Heart right ventricle (tissue), 16 donors: ENCODE data around the gene IYD. TPM values are rescaled to one million over a fixed set of nuclear protein-coding genes. Genes with fewer than 3 reads are reported as not detected.

Source experiments
- ATAC-seq, 8 donors: fragments of 200-7000 bp; cut with Tn5 transposase; one replicate each; pipeline ENCODE4 v1.9.1; 2020; ENCODE audit warnings: mild to moderate bottlenecking in 8 of 8, moderate library complexity in 8 of 8, moderate number of reproducible peaks in 1 of 8
- DNase-seq, 2 donors: peaks; one replicate each; pipeline ENCODE4 v3.0.0-alpha.2; 2020
- H3K27ac ChIP-seq, 10 donors: fragments of 200-600 bp; sonication (generic) in 2 of 10; one replicate each; pipeline versions ENCODE4 v1.5.0 to v1.8.0; 2020 to 2022; ENCODE audit warnings: mild to moderate bottlenecking in 3 of 10
- H3K27me3 ChIP-seq, 7 donors: fragments of 200-600 bp; one replicate each; pipeline ENCODE4 v1.8.0; 2021 to 2022; ENCODE audit warnings: mild to moderate bottlenecking in 2 of 7
- H3K36me3 ChIP-seq, 9 donors: fragments of 200-600 bp; sonication (generic) in 1 of 9; one replicate each; pipeline versions ENCODE4 v1.5.0 to v1.8.0; 2020 to 2022; ENCODE audit warnings: mild to moderate bottlenecking in 2 of 9
- H3K4me1 ChIP-seq, 9 donors: fragments of 200-600 bp; sonication (generic) in 1 of 9; one replicate each; pipeline versions ENCODE4 v1.5.0 to v1.8.0; 2020 to 2022; ENCODE audit warnings: mild to moderate bottlenecking in 4 of 9
- H3K4me3 ChIP-seq, 10 donors: fragments of 200-600 bp; sonication (generic) in 2 of 10; one replicate each; pipeline versions ENCODE4 v1.5.0 to v1.8.0; 2020 to 2022; ENCODE audit warnings: mild to moderate bottlenecking in 7 of 10, moderate library complexity in 2 of 10
- H3K9me3 ChIP-seq, 11 donors: fragments of 200-600 bp in 10 of 11; sonication (generic) in 2 of 11; one replicate each; pipeline versions ENCODE4 v1.5.0 to v1.8.0; 2013 to 2022; ENCODE audit warnings: mild to moderate bottlenecking in 2 of 11, control low read depth in 1 of 11, moderate library complexity in 1 of 11
- CTCF ChIP-seq, 9 donors: fragments of 200-600 bp; sonication (generic) in 2 of 9; IDR thresholded peaks; one replicate each; pipeline versions ENCODE4 v1.5.0 to v1.8.0; 2021 to 2022; ENCODE audit warnings: antibody characterized with exemption in 9 of 9, mild to moderate bottlenecking in 5 of 9, moderate library complexity in 1 of 9
- WGBS, 2 donors: extraction: QIAGEN DNeasy Blood & Tissue Kit; methylation state at CpG; one replicate each; pipeline ENCODE4 v1.1.7; 2013; ENCODE audit warnings: inconsistent platforms in 1 of 2; 5-methylcytosine and 5-hydroxymethylcytosine counted together
- intact Hi-C, 10 donors: fragments of 100-400 bp; cut with DNase I; formaldehyde crosslinking; loops; one replicate each; pipeline versions ENCODE4 v1.11.1 to v1.14.2; 2022
- polyA plus RNA-seq, 2 donors: library from polyadenylated mRNA; stranded (reverse); fragments of 200-250 nt; gene quantifications; one replicate each; pipeline ENCODE4 v1.2.3, GENCODE V29; 2013
- total RNA-seq, 10 donors: library from RNA; stranded (reverse); fragmentation: NEBNext Ultra II Directional in 3 of 10; extraction: Animal tissue kit (Norgen Biotek cat#: 25700) in 3 of 10; gene quantifications; one replicate each; pipeline versions ENCODE4 v1.2.1 to v1.2.4, GENCODE V29; 2021 to 2023
- donor health status: Arrhythmogenic right ventricular cardiomyopathy.
- donor health status: ischemic (EF 13 %, LVEDD 7.1; RV severe dilation, severe dysfunction).
- donor health status: healthy with polysubstance abuse.
- donor health status: DM: no; HTN: yes; CAD: no.
- donor health status: DM: no; HTN: no; CAD: no.
- donor health status: ischemic (EF 25% LVEDD 6.9; RV normal size, moderate dysfunction).
- donor health status: ischemic (EF 25% LVEDD 5.7; RV mildly dilated, moderate dysfunction).
- donor health status: healthy.
- donor health status: DM: yes; HTN: yes; CAD: no.
- donor health status: Ischemic cardiomyopathy.
- donor health status: ischemic (EF 35%, LVEDD 5.7; RV mildly dilated, moderate dysfunction).
- donor health status: nonischemic (EF 11% LVEDD 7.7; RV severe dilation, severe dysfunction).
- donor health status: DM: yes; HTN: yes; CAD: no.
- donor health status: PGD.
- donor health status: ischemic (EF 29% LVEDD 5.4; RV normal size, mild dysfunction).
- donor health status: nonischemic (EF 23%, LVEDD 6.1; RV moderate dilation, normal function).

Gene IYD
- total and polyA plus RNA-seq, 12 donors: not detected

- no peak for TF ChIP-seq CTCF (IDR thresholded peaks at IDR 0.05)
- no peaks in the 10 kb centered on the region for H3K36me3 ChIP-seq
- H3K27ac ChIP-seq: no peak overlapping the region
- H3K4me1 ChIP-seq: no peaks in the 10 kb centered on the region
- H3K27me3 ChIP-seq: peaks cover 0 to 28% (median 4%) of the 10 kb centered on the region in 7 donors
- DNase-seq (no peak), ATAC-seq (no peak)
- no peak overlapping the region for H3K4me3 ChIP-seq
- H3K9me3 ChIP-seq: no peaks in the 10 kb centered on the region
- intact Hi-C loops: loop anchor here in 3 of 10 donors (5.0 to 10.0 kb wide), 4 partner anchors 47 to 314 kb away; no protein-coding TSS in a partner anchor
- WGBS, 2 donors: 76 to 92% methylated on average over 4 of the region's 4 CpGs
Measured at GRCh38 chr6:150391414-150391813, 22.6 kb downstream of the IYD start.

- intact Hi-C loops: loop anchor here in 3 of 10 donors (5.0 to 10.0 kb wide), 4 partner anchors 47 to 315 kb away; no protein-coding TSS in a partner anchor
- Histone ChIP-seq H3K27me3 (peaks cover 0 to 25% (median 4%) of the 10 kb centered on the region in 7 donors), H3K36me3 (no peaks in the 10 kb centered on the region), H3K27ac (no peak overlapping the region), H3K9me3 (no peaks in the 10 kb centered on the region), H3K4me1 (no peaks in the 10 kb centered on the region), H3K4me3 (no peak overlapping the region)
- TF ChIP-seq CTCF (IDR thresholded peaks at IDR 0.05): no peak
- DNase-seq (no peak), ATAC-seq (no peak)
- WGBS, 2 donors: 59 to 73% methylated on average over 3 of the region's 3 CpGs
Measured at GRCh38 chr6:150391890-150392289, 23.1 kb downstream of the IYD start.

- no peak for TF ChIP-seq CTCF (IDR thresholded peaks at IDR 0.05)
- H3K36me3 ChIP-seq: no peaks in the 10 kb centered on the region
- WGBS, 2 donors: 87 to 91% methylated on average over 12 of the region's 12 CpGs
- no peak for ATAC-seq
- intact Hi-C loops: loop anchor here in 3 of 10 donors (5.0 to 10.0 kb wide), 4 partner anchors 48 to 315 kb away; no protein-coding TSS in a partner anchor
- no peak overlapping the region for H3K4me3 ChIP-seq
- peaks cover 0 to 22% (median 3%) of the 10 kb centered on the region in 7 donors for H3K27me3 ChIP-seq
- no peaks in the 10 kb centered on the region for H3K9me3 ChIP-seq
- H3K4me1 ChIP-seq: no peaks in the 10 kb centered on the region
- no peak overlapping the region for H3K27ac ChIP-seq
- DNase-seq: no peak
Measured at GRCh38 chr6:150392452-150393220, 23.8 kb downstream of the IYD start.

GRCh38 chr6:150394053-150394898 is 25.5 kb downstream of the IYD start:
- H3K27me3 ChIP-seq: peaks cover 0 to 18% (median 0%) of the 10 kb centered on the region in 7 donors
- ATAC-seq (no peak), DNase-seq (no peak)
- intact Hi-C loops: loop anchor here in 6 of 10 donors (2.0 to 10.0 kb wide), 5 partner anchors 49 to 317 kb away; no protein-coding TSS in a partner anchor
- WGBS, 2 donors: 82 to 91% methylated on average over 6 of the region's 6 CpGs
- no peaks in the 10 kb centered on the region for H3K9me3 ChIP-seq
- H3K4me3 ChIP-seq: no peak overlapping the region
- no peaks in the 10 kb centered on the region for H3K4me1 ChIP-seq
- H3K36me3 ChIP-seq: no peaks in the 10 kb centered on the region
- no peak overlapping the region for H3K27ac ChIP-seq
- TF ChIP-seq CTCF (IDR thresholded peaks at IDR 0.05): no peak
